Coronary artery (tissue), 2 donors: ENCODE data around the gene NEUROD2.

Experiments used
- DNase-seq: peaks from one replicate; pipeline ENCODE4 v3.0.0-alpha.2; 2017; ENCODE audit warnings: low spot score
- H3K27ac ChIP-seq, 2 donors: fragments of 200-600 bp; sonication (generic); one replicate each; pipeline ENCODE4 v1.5.1; 2016 to 2019
- H3K4me3 ChIP-seq: fragments of 200-600 bp; sonication (generic); 2 replicates; pipeline ENCODE4 v1.5.1; 2016; ENCODE audit warnings: mild to moderate bottlenecking, moderate library complexity
- TF ChIP-seq, protein P1 (sequence below): fragments of 200-600 bp; sonication (generic); IDR thresholded peaks from one replicate; pipeline ENCODE4 v1.5.1; 2019; ENCODE audit warnings: antibody characterized with exemption

Gene NEUROD2

DNA sequence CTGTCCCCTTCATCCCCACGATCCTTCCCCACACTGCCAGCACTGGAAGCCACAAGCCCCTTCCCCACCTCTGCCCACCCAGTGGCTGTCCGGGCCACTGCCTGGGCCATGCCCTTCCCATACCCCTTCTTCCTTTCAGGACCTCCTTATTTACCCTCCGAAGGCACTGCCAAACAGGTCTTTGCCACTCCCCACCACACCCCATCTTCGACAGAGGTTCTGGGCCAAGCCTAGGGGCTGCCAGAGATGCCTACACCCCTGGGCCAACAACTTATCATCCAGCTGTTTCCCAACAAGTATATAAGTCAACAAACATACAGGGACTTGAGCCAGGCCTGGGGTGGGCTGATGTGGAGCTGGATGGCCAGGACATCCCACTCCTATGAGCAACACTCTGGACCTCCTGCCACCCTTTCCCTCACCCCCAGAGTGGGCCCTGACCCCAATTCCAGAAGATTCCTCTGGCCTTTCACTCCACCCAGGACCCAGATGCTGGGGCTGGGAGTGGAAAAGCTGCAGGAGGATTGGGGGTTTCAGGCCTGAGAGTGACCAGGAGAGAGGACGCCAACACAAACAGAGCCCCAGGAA is 17.6 kb upstream of the NEUROD2 start:
- no peak overlapping the region for H3K4me3 ChIP-seq
- no peak for DNase-seq
- no peak overlapping the region for H3K27ac ChIP-seq
- TF ChIP-seq, protein P1, sequence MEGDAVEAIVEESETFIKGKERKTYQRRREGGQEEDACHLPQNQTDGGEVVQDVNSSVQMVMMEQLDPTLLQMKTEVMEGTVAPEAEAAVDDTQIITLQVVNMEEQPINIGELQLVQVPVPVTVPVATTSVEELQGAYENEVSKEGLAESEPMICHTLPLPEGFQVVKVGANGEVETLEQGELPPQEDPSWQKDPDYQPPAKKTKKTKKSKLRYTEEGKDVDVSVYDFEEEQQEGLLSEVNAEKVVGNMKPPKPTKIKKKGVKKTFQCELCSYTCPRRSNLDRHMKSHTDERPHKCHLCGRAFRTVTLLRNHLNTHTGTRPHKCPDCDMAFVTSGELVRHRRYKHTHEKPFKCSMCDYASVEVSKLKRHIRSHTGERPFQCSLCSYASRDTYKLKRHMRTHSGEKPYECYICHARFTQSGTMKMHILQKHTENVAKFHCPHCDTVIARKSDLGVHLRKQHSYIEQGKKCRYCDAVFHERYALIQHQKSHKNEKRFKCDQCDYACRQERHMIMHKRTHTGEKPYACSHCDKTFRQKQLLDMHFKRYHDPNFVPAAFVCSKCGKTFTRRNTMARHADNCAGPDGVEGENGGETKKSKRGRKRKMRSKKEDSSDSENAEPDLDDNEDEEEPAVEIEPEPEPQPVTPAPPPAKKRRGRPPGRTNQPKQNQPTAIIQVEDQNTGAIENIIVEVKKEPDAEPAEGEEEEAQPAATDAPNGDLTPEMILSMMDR = no peak

DNA sequence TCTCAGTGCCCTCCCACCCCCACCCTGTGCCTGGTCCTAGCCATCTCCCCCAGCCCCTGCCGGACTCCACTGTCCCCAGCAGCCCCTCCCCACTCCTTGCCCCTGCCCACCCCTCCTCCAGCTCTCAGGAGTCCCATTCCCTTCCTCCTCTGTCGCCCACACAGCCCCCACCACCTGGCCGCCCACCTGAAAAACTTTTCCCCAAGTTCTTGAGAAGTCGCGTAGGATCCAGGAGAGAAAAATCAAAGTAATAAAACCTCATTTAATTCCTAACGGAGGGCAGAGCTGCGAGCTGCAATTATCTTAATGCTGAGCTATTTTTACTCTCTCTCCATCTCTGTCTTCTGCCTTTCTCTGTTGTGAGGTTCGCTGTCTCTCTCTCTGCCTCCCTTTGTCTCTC is 16.6 kb upstream of the NEUROD2 start:
- H3K4me3 ChIP-seq = no peak overlapping the region
- TF ChIP-seq, protein P1 = no peak
- H3K27ac ChIP-seq = no peak overlapping the region
- DNase-seq = no peak

DNA sequence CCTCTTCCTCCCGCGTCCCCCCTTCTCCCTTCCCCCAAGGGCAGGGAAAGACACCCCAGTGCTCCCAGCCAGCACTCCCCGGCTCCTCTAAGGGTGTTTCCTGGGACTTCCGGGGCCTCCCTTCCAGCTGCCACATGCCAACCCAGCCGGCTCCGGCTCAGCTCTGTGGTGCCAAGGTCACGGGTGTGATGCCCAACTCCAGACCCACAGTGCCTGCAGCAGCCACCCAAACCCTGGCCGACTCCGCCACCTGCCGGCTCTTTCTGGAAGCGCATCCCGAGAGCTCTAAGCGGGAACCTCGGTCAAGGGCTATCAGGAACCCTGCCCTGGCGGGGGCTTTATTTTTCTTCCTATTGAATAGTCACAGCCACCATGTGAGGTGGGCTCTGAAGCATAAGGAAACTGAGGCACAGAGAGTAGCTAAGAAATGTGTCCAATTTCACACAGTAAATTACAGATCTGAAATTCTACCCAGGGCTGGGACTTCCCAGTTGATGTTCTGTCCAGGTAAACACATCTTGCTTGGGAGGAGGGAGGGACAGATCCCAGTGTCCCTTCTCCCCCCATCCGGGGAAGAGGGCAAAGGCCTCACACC is 15.7 kb upstream of the NEUROD2 start:
- no peak overlapping the region for H3K27ac ChIP-seq
- no peak overlapping the region for H3K4me3 ChIP-seq
- TF ChIP-seq, protein P1 = peak; percentile 78
- DNase-seq = peak; percentile 85

DNA sequence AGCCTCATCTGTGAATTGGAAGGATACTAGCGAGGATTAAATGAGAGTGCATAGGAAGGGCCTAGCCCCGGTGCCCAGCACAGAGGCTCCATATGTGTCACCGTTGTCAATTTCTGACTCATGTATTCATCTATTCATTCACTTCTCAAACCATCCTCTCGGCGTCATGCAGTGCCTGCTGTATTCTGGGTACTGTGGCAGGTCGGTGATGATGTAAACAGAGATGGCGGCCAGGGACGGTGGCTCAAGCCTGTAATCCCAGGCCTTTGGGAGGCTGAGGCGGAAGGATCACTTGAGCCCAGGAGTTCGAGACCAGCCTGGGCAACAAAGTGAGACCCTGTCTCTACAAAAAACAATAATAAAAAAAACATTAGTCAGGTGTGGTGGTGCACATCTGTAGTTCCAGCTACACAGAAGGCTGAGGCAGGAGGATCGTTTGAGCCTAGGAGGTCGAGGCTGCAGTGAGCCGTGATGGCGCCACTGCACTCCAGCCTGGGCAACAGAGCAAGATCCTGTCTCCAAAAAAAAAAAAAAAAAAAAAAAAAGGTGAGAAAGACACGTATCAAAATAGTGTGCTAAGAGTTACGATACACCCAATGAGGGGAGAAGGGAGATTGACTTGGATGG is 14.8 kb upstream of the NEUROD2 start:
- TF ChIP-seq, protein P1 = no peak
- DNase-seq = no peak
- H3K27ac ChIP-seq = no peak overlapping the region
- no peak overlapping the region for H3K4me3 ChIP-seq

DNA sequence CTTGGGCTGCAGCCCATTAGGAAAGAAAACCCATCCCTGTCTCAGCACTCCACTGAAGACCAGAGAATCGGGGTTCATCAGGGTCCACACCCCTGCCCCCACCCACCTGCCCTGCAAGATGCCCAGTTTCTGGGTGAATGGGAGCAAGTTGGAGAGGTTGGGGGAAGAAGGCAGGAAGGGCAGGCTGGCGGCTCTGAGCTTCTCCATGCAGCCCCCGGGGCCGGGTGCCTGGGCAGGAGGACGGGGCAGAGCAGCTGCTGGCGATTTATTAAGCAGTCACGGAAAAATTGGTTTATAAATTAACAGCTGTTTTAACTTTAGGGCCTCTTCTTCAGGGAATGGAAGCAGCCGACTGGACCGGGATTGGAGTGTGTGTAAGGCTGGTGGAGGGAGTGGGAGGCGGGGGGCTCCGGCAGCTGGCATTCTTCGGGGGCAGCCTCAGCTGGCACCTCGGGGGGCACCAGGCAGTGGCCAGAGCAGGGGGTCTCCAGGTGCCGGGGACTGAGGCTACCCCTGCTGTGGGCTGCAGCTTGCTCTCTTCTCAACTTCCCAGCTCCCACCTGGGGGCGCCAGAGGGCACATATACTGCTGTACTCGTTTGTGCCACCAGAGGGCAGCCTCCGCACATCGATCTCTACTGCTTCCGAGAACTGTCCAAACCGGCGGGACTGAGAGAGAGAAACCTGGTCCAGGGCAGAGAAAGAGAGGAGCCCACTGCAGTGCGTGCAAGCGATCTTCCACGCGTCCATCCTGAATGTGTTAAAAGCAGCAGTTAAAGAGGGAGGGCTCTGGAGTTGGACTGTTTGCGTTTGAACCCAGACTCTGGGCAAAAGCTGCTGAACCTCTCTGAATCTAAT is 14.0 kb upstream of the NEUROD2 start:
- TF ChIP-seq, protein P1 = peak; percentile 96
- no peak overlapping the region for H3K4me3 ChIP-seq
- H3K27ac ChIP-seq = no peak overlapping the region
- peak; percentile 86 for DNase-seq

DNA sequence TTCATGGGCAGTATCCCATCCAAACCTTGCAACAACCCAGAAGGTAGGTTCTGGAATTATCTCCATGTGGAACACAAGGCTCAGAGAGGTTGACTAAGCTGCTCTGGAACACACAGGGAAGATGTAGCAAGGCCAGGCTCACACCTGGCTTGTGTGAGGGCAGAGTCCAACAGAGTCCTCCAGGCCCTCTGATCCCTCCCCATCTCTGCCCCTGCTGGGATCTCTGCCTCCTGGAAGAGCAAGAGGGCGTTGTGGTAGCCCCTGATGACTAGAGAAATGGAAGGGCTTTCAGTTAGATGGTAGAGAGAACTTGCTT is 12.0 kb upstream of the NEUROD2 start:
- DNase-seq = no peak
- H3K27ac ChIP-seq = no peak overlapping the region
- TF ChIP-seq, protein P1 = no peak
- no peak overlapping the region for H3K4me3 ChIP-seq
